Measurements from ENCODE around the gene GTF2F1.
A peak's percentile ranks its signal among the peaks of the same experiment; 100 is the strongest.
"Not testable (repeated sequence)": the region's sequence is repeated elsewhere in the genome, so short reads cannot be mapped to it uniquely, and the experiment has no call there.

The GTF2F1 gene

DNA sequence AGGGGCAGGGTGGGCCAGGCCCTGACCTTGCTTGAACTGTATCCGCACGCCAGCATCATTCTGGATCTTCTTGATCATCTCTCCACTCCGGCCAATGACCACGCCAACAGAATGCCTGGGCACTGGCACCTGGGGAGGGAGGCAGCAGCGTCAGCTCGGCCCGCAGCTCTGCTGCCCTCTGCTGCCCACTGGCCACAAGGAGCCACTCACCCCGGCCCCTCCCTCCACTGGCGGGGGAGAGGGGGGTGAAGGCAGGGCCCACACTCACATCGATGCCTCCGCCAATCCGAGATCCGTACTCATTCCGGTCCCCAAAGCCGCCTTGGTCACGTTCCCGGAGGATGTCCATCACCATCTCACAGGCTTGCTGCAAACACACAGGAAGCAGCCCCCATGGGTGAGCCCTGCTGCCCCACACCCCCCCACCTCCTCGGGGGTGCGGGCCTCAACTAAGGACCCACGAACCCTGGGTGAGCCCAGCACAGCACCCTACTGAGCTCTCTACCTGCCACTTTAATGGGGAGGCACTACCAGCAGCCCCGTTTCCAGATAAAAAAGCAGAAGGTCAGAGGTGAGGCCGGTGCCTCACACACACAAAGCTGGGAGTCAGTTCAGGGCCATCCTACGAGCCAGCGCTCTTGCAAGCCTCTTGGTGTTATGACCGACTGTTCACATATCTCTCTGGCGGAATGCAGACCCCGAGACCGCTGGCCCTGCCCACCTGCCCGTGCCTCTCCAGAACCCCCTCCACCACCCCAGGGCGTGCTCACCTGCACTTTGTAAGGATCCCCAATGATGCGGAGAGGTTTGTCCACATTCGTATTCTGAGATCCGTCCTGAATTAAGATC, 25.0 kb upstream of the GTF2F1 start:
- DNase-seq, result no peak

DNA sequence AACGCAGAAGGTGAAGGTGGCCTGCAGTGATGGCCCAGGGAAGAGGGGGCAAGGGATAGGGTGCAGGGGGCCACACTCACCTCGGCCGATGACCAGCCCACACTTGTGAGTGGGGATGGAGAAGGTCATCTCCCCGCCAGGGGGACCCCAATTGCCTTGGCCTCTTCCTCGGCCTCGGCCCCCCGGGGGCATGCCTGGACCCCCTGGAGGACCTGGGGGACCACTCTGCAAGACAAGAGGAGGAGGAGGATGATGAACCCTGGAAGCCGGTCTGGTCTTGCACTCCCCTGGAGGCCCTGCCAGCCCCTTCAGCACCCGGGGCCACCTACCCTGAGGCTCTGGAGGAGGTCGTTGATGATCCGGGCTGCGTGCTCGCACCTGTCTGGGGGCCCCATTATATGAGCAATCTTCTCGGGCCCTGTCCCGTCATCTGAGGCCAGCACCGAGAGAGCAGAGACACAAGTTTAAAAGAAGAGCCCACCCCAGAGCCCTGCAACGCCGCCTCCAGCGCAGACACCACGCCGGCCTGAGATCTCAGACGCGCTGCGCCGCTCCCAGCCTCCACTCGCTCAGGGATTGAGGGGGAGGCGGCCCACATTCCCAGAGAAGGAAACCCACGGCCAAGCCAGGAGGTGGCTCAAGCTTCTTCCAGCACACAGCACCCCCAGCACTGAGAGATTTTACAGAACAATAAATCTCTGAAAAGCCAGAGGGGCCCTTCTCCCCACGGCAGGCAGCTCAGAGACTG, 23.9 kb upstream of the GTF2F1 start:
- no peak for DNase-seq

DNA sequence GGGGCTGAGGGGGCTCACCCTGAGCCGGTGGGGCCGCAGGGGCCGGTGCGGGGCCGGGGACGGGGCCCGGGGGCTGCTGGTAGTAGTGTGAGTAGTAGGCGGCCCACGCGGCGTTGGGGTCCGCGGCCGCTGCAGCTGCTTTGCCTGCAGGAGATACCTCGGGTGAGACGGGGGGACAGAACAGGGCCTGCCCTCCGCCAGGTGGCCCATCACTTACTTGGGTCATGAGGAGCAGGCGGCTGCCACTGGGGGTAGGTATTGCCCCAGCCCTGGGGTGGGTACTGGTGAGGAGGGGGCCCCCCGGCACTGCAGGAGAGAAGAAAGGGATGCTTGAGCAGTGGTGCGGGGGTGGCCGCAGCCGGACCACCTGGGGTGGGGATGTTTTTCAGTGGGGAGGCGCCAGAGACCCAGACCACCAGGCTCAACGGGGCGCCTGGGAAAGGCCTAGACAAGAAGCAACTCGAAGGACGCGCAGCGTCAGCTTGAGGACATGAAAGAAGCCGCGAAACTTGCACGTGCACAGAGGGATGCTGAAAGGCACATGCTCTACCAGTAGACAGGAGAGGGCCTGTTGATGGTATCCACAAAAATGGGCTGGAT, 22.7 kb upstream of the GTF2F1 start:
- DNase-seq, result no peak

DNA sequence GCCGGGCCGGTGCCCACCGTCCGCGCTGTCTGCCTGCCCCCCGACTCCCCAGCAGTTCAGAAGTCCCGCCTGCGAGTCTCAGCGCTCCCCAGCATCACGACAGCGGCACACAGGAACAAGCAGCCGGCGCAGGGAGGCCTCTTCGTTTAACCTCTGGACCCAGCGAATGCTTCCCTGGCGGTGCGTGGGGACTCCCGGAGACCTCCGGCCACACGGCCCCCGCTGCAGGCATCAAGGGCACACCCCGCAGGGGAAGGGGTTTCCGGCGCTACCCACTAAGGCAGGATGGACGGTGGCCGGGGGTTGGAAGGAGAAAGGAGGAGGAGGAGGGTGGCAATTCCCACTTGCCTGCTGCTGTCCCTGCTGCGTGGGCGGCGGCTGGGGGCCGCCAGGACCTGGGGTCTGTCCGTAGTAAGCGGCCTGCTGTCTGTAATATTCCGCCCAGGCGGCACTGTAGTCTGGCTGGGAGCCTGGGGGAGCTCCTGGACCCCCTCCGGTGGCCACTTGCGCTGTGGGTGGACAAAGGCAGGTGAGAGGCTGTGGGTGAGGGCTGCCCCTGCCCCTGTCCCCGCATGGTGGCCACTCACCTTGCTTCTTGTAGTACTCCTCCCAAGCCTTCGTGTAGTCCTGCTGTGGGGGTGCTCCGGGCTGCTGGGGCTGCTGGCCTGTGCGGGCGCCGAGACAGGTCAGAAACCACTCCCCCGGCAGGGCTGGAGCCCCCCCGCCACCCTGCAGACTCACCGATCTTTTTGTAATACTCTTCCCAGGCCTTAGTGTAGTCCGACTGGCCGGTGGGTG, 22.0 kb upstream of the GTF2F1 start:
- DNase-seq, result no peak

DNA sequence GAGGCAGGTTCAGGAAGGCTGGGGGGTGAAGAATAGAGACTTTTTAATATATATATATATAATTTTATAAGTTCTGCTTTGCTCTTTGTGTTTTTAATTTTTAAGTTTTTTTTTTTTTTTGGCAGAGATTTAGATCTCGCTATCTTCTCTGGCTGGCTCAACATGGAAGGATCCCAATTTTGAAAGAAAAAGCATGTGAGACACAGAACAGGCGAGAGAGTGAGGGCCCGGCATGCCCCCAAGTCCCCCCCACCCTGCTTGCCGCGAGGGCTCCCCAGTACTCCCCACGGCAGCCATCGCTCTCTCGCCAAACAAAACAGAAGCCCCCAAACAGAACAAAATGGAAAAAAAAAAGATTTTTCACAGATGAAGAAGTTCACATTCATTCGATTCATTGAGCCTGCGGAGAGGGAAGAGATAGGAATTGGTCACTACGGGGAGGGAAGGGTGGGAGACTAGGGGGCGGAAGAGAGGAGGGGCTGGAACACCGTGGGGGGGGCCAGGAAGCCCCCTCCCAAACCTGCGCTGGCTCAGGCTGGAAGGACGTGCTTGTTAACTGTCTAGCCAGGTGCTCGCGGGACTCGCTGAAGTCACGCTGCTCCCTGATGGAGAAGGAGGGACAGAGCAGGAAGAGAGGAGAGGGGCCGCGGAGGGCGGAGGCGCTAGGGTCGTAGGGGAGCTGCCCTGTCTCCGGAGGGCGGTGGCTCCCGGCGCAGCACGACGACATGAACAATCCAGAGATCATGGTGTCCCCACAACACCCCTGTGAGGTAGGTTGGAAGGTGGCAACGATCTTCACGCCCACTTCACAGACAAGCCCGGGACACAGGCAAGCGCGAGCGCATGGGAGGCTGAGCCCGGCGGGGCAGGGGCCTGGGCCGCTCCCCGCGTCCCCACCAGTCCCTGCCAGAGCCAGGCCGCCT, 21.0 kb upstream of the GTF2F1 start:
- no peak for DNase-seq

DNA sequence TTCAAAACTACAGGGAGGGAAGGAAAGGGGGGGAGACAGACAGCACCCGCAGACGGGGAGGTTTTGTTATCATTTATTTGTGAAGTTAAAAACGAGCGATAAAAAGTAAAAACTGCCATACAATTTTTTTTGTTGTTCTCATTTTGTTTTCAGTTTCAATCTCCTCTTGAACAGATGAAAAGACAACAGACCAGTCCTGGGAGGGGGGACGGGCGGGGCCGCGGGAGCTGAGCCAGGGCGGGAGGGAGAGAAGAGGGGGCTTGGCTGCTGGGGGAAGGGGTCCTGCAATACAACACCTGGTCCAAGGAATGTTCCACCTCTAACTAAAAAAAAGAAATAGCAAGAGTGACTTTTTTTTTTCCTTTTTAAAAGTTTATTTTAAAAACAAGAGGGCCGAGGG, 20.3 kb upstream of the GTF2F1 start:
- no peak for DNase-seq

DNA sequence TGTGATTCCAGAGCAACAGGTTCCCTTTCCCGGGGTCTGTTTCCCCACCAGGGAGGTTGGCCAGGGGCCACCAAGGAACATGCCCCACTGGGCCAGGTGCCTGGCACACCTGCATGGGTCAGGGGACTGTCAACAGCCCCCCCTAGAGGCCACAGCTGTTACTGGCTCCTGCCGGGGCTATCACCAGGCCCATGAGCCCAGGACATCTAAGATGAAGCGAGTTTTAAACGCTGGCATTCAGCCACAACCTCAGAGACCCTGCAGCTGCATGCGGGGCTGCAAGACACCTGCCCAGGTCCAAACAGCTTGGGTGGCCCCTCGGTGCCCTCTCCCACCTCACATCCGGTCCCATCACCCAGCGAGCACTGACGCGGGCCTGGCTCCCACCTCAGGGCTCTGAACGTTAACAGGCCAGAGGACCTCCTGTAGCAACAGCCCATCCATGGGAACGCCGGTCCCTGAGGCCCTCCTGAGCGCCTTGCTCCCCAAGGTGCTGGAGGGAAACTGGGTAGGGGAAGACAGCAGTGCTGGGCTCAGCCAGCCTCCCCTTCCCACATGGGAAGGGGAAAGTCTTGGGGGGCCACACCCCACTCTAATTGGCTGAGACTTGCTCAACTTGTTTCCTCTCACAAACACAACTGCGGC, 19.6 kb upstream of the GTF2F1 start:
- peak in 1 of 2 experiments; percentile 53 for DNase-seq

DNA sequence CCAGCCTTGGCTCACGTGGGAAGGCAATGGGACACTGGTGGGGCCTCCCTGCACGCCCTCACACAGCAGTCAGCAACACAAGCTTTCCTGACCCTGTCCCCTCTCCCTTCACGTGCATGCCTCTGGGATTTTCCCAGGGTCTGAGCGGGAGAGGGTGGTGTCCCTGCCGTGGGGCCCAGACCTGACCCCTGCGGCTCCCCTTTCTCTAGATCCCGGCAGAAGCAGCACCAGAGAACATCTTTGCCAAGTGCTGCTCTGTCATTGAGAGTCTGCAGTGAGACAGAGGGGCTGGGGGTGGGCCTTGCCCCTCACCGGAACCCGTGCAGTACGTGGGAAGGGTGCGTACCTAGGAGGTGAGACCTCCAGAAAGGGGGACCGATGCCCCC, 19.1 kb upstream of the GTF2F1 start:
- no peak for DNase-seq

DNA sequence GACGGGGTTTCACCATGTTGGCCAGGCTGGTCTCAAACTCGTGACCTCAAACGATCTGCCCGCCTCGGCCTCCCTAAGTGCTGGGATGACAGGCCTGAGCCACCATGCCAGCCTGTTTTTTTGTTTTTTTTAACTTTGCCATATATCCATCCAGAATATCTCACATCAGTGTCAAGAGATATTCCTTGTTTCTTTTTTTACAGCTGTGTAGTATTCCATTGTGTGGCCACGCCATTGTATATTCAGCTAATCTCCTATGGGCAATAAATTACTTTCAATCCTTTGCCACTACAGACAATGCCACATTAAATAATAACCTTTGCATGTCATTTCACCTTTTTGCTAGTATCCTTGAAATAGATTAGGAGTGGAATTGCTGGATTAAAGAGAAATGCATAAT, 16.4 kb upstream of the GTF2F1 start:
- no peak for DNase-seq

DNA sequence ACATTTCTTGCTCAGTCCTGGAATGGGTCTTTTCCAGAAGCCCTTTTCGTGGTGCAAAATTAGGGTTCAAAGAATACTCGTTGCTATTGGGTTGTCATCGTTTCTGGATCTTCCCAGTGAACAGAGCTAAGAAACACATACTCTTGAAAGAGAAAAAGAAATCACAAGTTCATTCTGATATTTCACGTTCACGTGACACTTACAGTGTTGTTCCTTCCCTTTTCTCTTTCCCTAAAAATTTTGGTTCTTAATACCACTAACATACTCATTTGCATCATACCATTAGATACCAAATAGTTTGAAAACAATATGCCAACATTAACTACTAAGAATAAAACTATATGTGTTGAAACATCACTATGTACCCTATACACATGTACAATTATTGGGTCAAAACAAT, 13.4 kb upstream of the GTF2F1 start:
- DNase-seq, result no peak

DNA sequence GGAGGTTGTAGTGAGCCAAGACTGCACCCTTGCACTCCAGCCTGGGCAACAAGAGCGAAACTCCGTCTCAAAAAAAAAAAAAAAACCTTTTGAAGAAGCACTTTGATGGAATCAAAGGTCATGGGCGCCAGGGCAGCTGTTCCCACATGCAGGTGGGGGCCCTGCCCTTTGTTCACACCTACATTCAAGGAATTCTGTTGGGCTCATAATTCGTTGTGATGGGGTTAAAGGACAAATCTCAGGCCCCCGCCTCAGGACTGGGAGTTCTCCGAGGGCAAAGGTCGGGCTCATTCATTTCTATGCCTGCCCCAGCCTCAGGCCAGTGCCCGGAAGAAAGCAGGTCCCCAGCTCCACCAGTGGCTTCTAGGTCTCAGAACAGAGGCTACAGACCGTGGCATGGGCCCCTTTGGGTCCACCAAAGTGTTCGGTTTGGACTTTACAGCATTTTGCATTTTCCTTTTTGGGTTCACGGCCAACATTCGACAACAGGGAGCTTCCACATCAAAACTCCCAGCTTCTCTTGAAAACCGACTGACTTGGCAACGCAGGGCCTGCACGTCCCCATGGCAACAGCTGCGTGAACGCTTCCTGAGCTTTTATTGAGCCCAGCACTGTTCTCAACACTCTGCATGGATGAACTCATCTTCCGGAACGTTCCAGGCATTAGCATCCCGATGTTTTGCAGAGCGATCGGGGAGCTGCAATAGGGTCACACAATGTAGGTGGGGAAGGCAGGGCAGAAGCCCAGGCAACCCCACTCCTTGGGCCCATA, 10.1 kb upstream of the GTF2F1 start:
- no peak for DNase-seq

DNA sequence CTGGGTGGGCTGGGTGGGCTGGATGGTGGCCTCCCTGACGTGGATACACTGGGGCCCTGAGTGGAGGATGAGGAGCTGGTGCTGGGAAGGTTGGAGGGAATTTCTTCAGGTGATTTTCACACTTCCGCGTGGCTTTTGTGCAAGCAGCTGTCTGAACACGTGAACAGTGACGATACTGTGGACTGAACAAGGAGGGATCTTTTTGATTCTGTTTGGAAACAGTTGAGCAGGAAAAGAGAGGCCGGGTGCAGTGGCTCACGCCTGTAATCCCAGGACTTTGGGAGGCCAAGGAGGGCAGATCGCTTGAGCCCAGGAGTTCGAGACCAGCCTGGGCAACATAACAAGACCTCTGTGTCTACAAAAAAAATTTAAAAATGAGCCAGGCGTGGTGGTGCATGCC, 9.1 kb upstream of the GTF2F1 start:
- no peak for DNase-seq

DNA sequence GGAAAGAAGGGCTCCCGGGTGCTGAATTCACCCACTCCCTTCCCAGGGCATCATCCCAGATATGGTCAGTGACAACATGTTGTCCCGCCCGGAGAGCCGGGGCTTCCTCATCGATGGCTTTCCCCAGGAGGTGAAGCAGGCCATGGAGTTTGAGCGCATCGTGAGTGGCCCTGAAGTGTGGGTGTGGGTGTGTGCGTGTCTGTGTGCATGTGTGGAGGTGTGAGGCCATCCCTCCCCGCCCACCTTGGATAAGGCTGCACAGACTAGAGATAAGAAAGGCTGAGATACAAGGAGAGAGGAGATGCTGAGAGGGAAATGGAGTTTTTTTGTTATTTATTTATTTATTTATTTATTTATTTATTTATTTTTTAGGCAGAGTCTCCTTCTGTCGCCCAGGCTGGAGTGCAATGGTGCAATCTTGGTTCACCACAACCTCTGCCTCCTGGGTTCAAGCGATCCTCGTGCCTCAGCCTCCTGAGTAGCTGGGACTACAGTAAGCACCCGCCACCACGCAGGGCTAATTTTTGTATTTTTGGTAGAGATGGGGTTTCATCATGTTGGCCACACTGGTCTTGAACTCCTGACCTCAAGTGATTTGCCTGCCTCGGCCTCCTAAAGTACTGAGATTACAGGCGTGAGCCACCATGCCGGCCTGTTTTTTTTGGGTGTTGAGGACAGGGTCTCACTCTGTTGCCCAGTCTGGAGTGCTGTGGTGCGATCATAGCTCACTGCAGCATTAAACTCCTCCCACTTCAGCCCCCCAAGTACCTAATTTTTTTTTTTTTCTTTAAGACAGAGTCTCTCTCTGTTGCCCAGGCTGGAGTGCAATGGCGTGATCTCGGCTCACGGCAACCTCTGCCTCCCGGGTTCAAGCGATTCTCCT, 7.3 kb upstream of the GTF2F1 start:
- not testable (repeated sequence) for DNase-seq

DNA sequence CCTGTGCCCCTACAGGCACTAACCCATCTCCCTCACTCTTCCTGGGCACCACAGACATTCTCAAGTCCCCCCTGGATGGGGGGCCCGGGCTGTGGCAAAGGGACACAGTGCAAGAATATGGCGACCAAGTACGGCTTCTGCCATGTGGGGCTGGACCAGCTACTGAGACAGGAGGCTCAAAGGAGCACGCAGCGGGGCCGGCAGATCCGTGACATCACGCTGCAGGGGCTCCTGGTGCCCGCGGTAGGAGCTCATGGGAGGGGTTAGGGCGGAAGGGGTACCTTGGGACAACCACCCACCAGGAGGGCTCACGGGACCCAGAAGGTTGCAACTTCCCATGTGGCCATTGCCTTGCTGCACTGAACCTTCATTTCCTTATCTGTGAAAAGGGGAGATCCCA, 3.3 kb upstream of the GTF2F1 start:
- no peak for DNase-seq

DNA sequence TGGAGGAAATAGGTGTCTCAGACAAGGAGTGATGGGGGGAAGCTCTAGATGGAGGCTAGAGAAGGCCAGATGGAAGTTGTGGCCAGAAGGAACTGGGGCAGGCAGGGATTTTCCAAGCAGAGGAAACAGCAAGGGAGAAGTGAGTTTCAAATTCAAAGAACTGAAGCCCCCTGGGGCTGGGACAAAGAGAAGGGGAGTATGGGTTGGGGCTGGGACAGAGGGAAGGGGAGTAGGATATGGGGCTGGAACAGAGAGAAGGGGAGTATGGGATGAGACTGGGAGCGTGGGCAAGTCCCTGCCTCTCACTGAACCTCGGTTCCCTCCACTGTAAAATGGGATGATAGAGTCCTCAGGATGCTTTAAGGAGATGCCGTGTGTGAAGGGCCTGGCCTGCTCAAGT, 1.9 kb upstream of the GTF2F1 start:
- no peak for DNase-seq

DNA sequence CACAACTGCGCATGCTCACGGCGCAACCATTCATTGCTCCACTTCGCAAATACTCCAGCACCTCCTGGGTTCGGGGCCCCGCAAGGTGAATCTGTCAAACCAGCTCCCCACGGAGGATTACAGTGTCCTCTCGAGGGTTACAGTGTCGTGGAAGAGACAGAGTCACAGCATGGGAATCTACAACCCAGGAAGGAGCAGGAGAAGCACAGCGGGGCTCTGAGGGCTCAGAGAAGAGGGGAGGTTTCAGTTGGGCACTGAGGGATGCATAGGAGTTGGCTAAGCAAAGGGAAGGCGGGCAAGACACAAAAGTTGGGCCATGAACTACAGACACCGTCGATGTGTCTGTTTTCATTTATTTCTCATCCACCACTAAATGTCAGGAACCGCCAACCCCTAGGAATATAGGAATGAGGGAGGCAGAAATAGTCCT, 1.0 kb upstream of the GTF2F1 start:
- no peak for DNase-seq

DNA sequence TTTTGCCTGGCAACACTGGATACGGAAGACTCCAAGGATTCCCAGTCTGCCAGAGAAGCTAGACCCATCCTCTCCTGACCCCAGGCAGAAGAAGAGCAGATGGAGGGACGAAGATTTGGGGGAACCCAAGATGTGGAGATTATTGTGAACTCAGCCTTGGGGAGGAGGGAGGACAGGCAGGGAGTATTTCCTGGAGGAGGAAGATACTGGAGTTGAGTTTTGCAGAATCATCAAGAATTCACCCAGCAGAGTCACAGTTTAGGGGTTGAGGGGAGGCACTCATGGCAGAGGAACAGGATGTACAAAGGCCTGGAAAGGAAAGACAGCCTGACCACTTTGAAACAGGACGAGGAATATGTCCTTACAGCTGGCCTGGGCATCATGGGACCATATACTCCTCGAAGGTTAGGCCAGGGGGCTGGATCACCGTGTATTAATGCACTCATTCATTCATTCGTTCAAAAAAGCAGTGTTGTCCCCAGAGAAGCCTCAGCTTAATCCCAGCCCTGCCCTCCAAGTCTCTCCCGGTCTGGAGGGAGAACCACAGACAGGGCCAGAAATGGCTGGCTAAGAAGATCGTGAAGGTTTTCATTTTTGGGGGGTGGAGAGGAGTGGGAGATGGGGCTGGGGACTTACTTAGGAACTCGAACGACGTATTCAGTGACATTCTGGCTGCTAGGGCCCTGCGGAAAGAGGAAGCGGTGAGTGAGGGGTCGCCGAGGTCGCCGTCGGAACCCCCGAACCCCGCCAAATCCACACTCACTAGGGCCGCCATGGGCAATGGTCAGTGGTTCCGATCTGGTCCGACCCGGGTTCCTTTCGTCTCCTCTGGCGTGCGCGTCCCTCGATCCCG, 517 bp downstream of the GTF2F1 start:
- DNase-seq, result no peak

DNA sequence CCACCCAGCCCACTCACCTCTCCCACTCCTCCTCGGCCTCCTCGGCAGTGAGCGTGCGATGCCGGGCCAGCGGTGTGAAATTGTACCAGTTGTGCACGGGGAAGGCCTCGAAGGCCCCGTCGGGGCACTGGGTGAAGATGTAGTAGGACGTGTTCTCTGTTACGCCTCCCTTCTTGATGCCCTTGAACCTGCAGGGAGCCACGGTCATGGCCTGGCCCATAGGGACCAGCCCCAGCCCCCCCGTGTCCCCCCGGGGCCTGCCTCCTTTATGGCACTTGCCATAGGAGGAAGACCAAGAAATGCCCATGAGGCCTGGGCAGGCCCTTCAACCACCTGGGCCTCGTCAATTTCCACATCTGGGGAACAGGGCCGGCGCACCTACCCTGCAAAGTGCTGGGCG, 5.6 kb downstream of the GTF2F1 start:
- DNase-seq, result no peak

DNA sequence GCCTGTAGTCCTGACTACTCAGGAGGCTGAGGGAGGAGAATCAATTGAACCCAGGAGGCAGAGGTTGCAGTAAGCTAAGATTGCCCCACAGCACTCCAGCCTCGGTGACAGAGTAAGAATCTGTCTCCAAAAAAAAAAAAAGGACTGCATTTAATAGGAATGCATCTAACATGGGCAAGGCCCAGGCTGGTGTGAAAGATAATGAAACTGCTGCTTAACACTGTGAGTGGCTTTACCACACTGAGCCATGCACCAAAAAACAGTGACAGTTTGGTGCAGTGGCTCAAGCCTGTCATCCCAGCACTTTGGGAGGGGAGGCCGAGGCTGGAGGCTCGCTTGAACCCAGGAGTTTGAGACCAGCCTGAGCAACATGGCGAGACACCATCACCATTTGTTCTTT, 8.6 kb downstream of the GTF2F1 start:
- DNase-seq, result no peak
